HUES64 (cell line): ENCODE measurements around the gene VPS37D.
"Not testable (repeated sequence)": the region's sequence is repeated elsewhere in the genome, so short reads cannot be mapped to it uniquely, and the experiment has no call there.

Source experiments
- H3K27ac ChIP-seq: 2 replicates; pipeline ENCODE4 v1.7.0; 2013; ENCODE audit warnings: low read depth, low read length, inconsistent platforms
- H3K27me3 ChIP-seq: 2 replicates; pipeline ENCODE4 v1.6.1; 2013; ENCODE audit warnings: mild to moderate bottlenecking, low read length; ENCODE audit not compliant: insufficient read depth
- H3K36me3 ChIP-seq: 2 replicates; pipeline ENCODE4 v1.6.1; 2013; ENCODE audit warnings: mild to moderate bottlenecking, low read length; ENCODE audit not compliant: insufficient read depth
- H3K4me1 ChIP-seq: 2 replicates; pipeline ENCODE4 v1.6.1; 2013; ENCODE audit warnings: mild to moderate bottlenecking, low read length, moderate library complexity; ENCODE audit not compliant: insufficient read depth
- H3K4me3 ChIP-seq: 2 replicates; pipeline ENCODE4 v1.5.1; 2013; ENCODE audit warnings: mild to moderate bottlenecking, low read length, moderate library complexity
- H3K9ac ChIP-seq: 2 replicates; pipeline ENCODE4 v1.6.1; 2013; ENCODE audit warnings: mild to moderate bottlenecking, low read depth, low read length
- H3K9me3 ChIP-seq: 2 replicates; pipeline ENCODE4 v1.6.1; 2013; ENCODE audit warnings: low read depth, low read length; ENCODE audit not compliant: insufficient read depth
- WGBS: fragments of 150-250, 120-280 bp; methylation state at CpG from one replicate; pipeline ENCODE4 v1.1.7; 2013; ENCODE audit warnings: missing lambda C conversion rate; 5-methylcytosine and 5-hydroxymethylcytosine counted together

Gene VPS37D

GRCh38 chr7:73719806-73720169, 52.2 kb downstream of the VPS37D start:
- H3K9ac ChIP-seq: no peak overlapping the region
- H3K27ac ChIP-seq: no peak overlapping the region
- peak overlapping the region; percentile 88 for H3K4me3 ChIP-seq
- no peaks in the 10 kb centered on the region for H3K9me3 ChIP-seq
- H3K4me1 ChIP-seq: no peaks in the 10 kb centered on the region
- H3K36me3 ChIP-seq: no peaks in the 10 kb centered on the region
- 12% methylated on average over 16 of the region's 16 CpGs for WGBS
- H3K27me3 ChIP-seq: peaks cover 24% of the 10 kb centered on the region

GRCh38 chr7:73720443-73720842, 52.8 kb downstream of the VPS37D start:
- 96% methylated on average over 9 of the region's 9 CpGs for WGBS
- H3K9me3 ChIP-seq, H3K27ac ChIP-seq, H3K9ac ChIP-seq, H3K4me1 ChIP-seq, H3K36me3 ChIP-seq, H3K4me3 ChIP-seq: not testable (repeated sequence)
- peaks cover 24% of the 10 kb centered on the region for H3K27me3 ChIP-seq

- no peaks in the 10 kb centered on the region for H3K9me3 ChIP-seq
- H3K27ac ChIP-seq: no peak overlapping the region
- H3K27me3 ChIP-seq: peaks cover 24% of the 10 kb centered on the region
- 91% methylated on average over 3 of the region's 3 CpGs for WGBS
- no peak overlapping the region for H3K4me3 ChIP-seq
- H3K36me3 ChIP-seq: no peaks in the 10 kb centered on the region
- no peak overlapping the region for H3K9ac ChIP-seq
- no peaks in the 10 kb centered on the region for H3K4me1 ChIP-seq
Observed at GRCh38 chr7:73721377-73721817, 53.8 kb downstream of the VPS37D start.
